A549 (cell line): ENCODE measurements around the gene MAT2A. TPM values are rescaled to one million over a fixed set of nuclear protein-coding genes. Genes with fewer than 3 reads are reported as not detected.
A peak's percentile ranks its signal among the peaks of the same experiment; 100 is the strongest.

Source experiments
- ATAC-seq, 2 experiments: fragments of 200-7000 bp in 1 of 2; fragments of >200 bp in 1 of 2; cut with Nextera tagmentation in 1 of 2; cut with Tn5 transposase in 1 of 2; 3 replicates each; pipeline versions ENCODE4 v1.8.0 to v1.9.1; 2018 to 2020; ENCODE audit warnings: mild to moderate bottlenecking in 1 of 2, moderate library complexity in 1 of 2
- CTCF ChIA-PET: fragments of 300-600 bp; sonication (Branson Sonifier 250); formaldehyde crosslinking; extraction: SDS; loops from one replicate; lab custom pipeline; 2021; ENCODE audit warnings: antibody characterized with exemption, inconsistent platforms; lab: Yijun Ruan, JAX
- POLR2A ChIA-PET: fragments of 350-600 bp; formaldehyde crosslinking; extraction: SDS; loops from one replicate; lab custom pipeline; 2021; ENCODE audit warnings: antibody characterized with exemption, inconsistent platforms; lab: Yijun Ruan, JAX
- DNase-seq, 2 experiments: peaks; one replicate each; pipeline versions ENCODE4 v3.0.0 to v3.0.0-alpha.2; 2011 to 2016; ENCODE audit warnings: low read depth in 1 of 2, low spot score in 1 of 2
- FAIRE-seq: peaks from 2 replicates; lab custom pipeline; 2011; peaks lifted over from hg19 to GRCh38; lab: Jason Lieb, UNC
- H3K27ac ChIP-seq, 2 experiments: fragments of >200 bp; sonication (Bioruptor Twin); formaldehyde crosslinking; 3 replicates each; pipeline ENCODE4 v1.5.1; 2016 to 2017
- H3K4me1 ChIP-seq: fragments of >200 bp; sonication (Bioruptor Twin); formaldehyde crosslinking; 3 replicates; pipeline ENCODE4 v1.6.1; 2016
- H3K4me2 ChIP-seq: fragments of >200 bp; sonication (Bioruptor Twin); formaldehyde crosslinking; 3 replicates; pipeline ENCODE4 v1.6.1; 2016
- H3K4me3 ChIP-seq: fragments of >200 bp; sonication (Bioruptor Twin); formaldehyde crosslinking; 3 replicates; pipeline ENCODE4 v1.5.1; 2016
- H3K9me3 ChIP-seq: fragments of >200 bp; sonication (Bioruptor Twin); formaldehyde crosslinking; 3 replicates; pipeline ENCODE4 v1.6.1; 2016
- CBX2 ChIP-seq: fragments of 200-600 bp; sonication (generic); IDR thresholded peaks from 2 replicates; pipeline ENCODE4 v1.6.1; 2016; ENCODE audit warnings: low read depth, mild to moderate bottlenecking, borderline replicate concordance
- CEBPB ChIP-seq, 2 experiments: fragments of >200 bp in 1 of 2; sonication (Bioruptor Twin) in 1 of 2; formaldehyde crosslinking in 1 of 2; IDR thresholded peaks; 2 replicates each; pipeline ENCODE4 v1.6.1; 2012 to 2016
- CHD2 ChIP-seq: fragments of 150-350 bp; IDR thresholded peaks from 2 replicates; pipeline ENCODE4 v1.6.1; 2014; ENCODE audit warnings: low read length; ENCODE audit not compliant: partially characterized antibody
- EHMT2 ChIP-seq: fragments of 200-600 bp; sonication (generic); IDR thresholded peaks from 2 replicates; pipeline ENCODE4 v1.6.1; 2016; ENCODE audit warnings: antibody characterized with exemption, low read depth, mild to moderate bottlenecking, moderate library complexity
- EP300 ChIP-seq, 2 experiments: fragments of >200 bp; sonication (Bioruptor Twin); formaldehyde crosslinking; IDR thresholded peaks; 2 replicates in 1 of 2; 3 replicates in 1 of 2; pipeline ENCODE4 v1.6.1; 2016 to 2017
- ESRRA ChIP-seq: fragments of 150-350 bp; IDR thresholded peaks from 2 replicates; pipeline ENCODE4 v1.6.1; 2014; ENCODE audit warnings: mild to moderate bottlenecking, low read length, borderline replicate concordance
- FOSB ChIP-seq: fragments of 250-450 bp; sonication (Bioruptor Pico); IDR thresholded peaks from 2 replicates; pipeline ENCODE4 v1.5.0; 2020; ENCODE audit warnings: mild to moderate bottlenecking, moderate library complexity
- FOSL2 ChIP-seq, 2 experiments: fragments of 450-650 bp in 1 of 2; fragments of >200 bp in 1 of 2; sonication (Bioruptor Twin) in 1 of 2; formaldehyde crosslinking; IDR thresholded peaks; 2 replicates each; pipeline versions ENCODE4 v1.5.0 to v1.6.1; 2016 to 2020; ENCODE audit warnings: mild to moderate bottlenecking in 1 of 2, moderate library complexity in 1 of 2
- HDAC2 ChIP-seq: fragments of 200-600 bp; sonication (generic); IDR thresholded peaks from 2 replicates; pipeline ENCODE4 v1.6.1; 2016
- HOXA7 ChIP-seq: fragments of 250-450 bp; sonication (Bioruptor Pico); IDR thresholded peaks from 2 replicates; pipeline ENCODE4 v1.5.0; 2020; ENCODE audit warnings: mild to moderate bottlenecking, moderate library complexity
- HOXB13 ChIP-seq: fragments of 250-450 bp; sonication (Bioruptor Pico); IDR thresholded peaks from 2 replicates; pipeline ENCODE4 v1.5.0; 2020; ENCODE audit warnings: low read depth, mild to moderate bottlenecking, moderate library complexity
- MAFK ChIP-seq: fragments of 450-650 bp; IDR thresholded peaks from 2 replicates; pipeline ENCODE4 v1.6.1; 2014; ENCODE audit not compliant: partially characterized antibody
- NPAS2 ChIP-seq: fragments of 250-450 bp; sonication (Bioruptor Pico); IDR thresholded peaks from 2 replicates; pipeline ENCODE4 v1.8.0; 2022; ENCODE audit warnings: mild to moderate bottlenecking, moderate library complexity, borderline replicate concordance
- NR3C1 ChIP-seq: fragments of >200 bp; sonication (Bioruptor Twin); formaldehyde crosslinking; IDR thresholded peaks from 3 replicates; pipeline ENCODE4 v1.6.1; 2017
- PHF8 ChIP-seq: fragments of 200-600 bp; sonication (generic); IDR thresholded peaks from 2 replicates; pipeline ENCODE4 v1.6.1; 2016; ENCODE audit warnings: low read depth, mild to moderate bottlenecking, antibody characterized with exemption, moderate library complexity, borderline replicate concordance
- POLR2A ChIP-seq: IDR thresholded peaks from 2 replicates; pipeline ENCODE4 v1.6.1; 2012; ENCODE audit warnings: mild to moderate bottlenecking, low read length
- RAD21 ChIP-seq, 2 experiments: fragments of >200 bp in 1 of 2; sonication (Bioruptor Twin) in 1 of 2; formaldehyde crosslinking in 1 of 2; IDR thresholded peaks in 1 of 2; conservative IDR thresholded peaks in 1 of 2; 2 replicates in 1 of 2; 3 replicates in 1 of 2; pipeline ENCODE4 v1.6.1; 2012 to 2018; ENCODE audit warnings: inconsistent platforms in 1 of 2
- RCOR1 ChIP-seq: fragments of 150-350 bp; IDR thresholded peaks from 2 replicates; pipeline ENCODE4 v1.6.1; 2014; ENCODE audit warnings: antibody characterized with exemption, low read length, low read depth
- RFX5 ChIP-seq: fragments of 450-650 bp; IDR thresholded peaks from 2 replicates; pipeline ENCODE4 v1.7.1; 2014; ENCODE audit warnings: antibody characterized with exemption, mild to moderate bottlenecking, moderate library complexity
- RNF2 ChIP-seq: fragments of 200-600 bp; sonication (generic); IDR thresholded peaks from 2 replicates; pipeline ENCODE4 v1.6.1; 2016; ENCODE audit warnings: low read depth, mild to moderate bottlenecking, antibody characterized with exemption, moderate library complexity, borderline replicate concordance
- TFCP2L1 ChIP-seq: fragments of 250-450 bp; sonication (Bioruptor Pico); IDR thresholded peaks from 2 replicates; pipeline ENCODE4 v1.5.0; 2021; ENCODE audit warnings: mild to moderate bottlenecking
- ZC3H11A ChIP-seq: fragments of 450-650 bp; IDR thresholded peaks from 2 replicates; pipeline ENCODE4 v1.6.1; 2014; ENCODE audit warnings: antibody characterized with exemption, mild to moderate bottlenecking
- ZSCAN20 ChIP-seq: fragments of 250-450 bp; sonication (Bioruptor Pico); IDR thresholded peaks from 2 replicates; pipeline ENCODE4 v1.8.0; 2022; ENCODE audit warnings: mild to moderate bottlenecking, moderate library complexity
- WGBS: methylation state at CpG from one replicate; pipeline ENCODE4 v1.1.6; 2017; ENCODE audit errors: missing lambda C conversion rate; 5-methylcytosine and 5-hydroxymethylcytosine counted together
- polyA minus RNA-seq: library from RNA; depleted of rRNA, polyadenylated mRNA; stranded (reverse); fragments of >200 nt; gene quantifications from 2 replicates; pipeline ENCODE4 v1.2.3, GENCODE V29; 2011; rRNA and poly(A)+ RNA removed
- polyA plus RNA-seq, 4 experiments: library from polyadenylated mRNA; depleted of rRNA in 3 of 4; stranded (reverse); fragments of >200 nt; fragmentation: RNase III in 1 of 4; extraction: RNeasy Plus Mini Kit Qiagen cat#74134 plus additional on column Dnase treatment in 1 of 4; gene quantifications; 2 replicates in 3 of 4; 3 replicates in 1 of 4; pipeline ENCODE4 v1.2.3, GENCODE V29; 2011 to 2017
- TF ChIP-seq, protein P1 (sequence below): fragments of >200 bp; sonication (Bioruptor Twin); formaldehyde crosslinking; IDR thresholded peaks from 2 replicates; pipeline ENCODE4 v1.6.1; 2016
- TF ChIP-seq, protein P2 (sequence below): fragments of 150-350 bp; IDR thresholded peaks from 2 replicates; pipeline ENCODE4 v1.6.1; 2014; ENCODE audit warnings: low read depth, mild to moderate bottlenecking, low read length
- TF ChIP-seq, protein P3 (sequence below): fragments of 250-450 bp; sonication (Bioruptor Pico); IDR thresholded peaks from 2 replicates; pipeline ENCODE4 v1.5.0; 2021; ENCODE audit warnings: mild to moderate bottlenecking, moderate library complexity, borderline replicate concordance
- TF ChIP-seq, protein P4 (sequence below): fragments of 200-600 bp; sonication (generic); IDR thresholded peaks from 2 replicates; pipeline ENCODE4 v1.6.1; 2016; ENCODE audit warnings: antibody characterized with exemption, mild to moderate bottlenecking, moderate library complexity
- TF ChIP-seq, protein P5 (sequence below): fragments of 450-650 bp; IDR thresholded peaks from 2 replicates; pipeline ENCODE4 v1.6.1; 2014; ENCODE audit warnings: antibody characterized with exemption
- TF ChIP-seq, protein P6 (sequence below): IDR thresholded peaks from 2 replicates; pipeline ENCODE4 v1.6.1; 2012; ENCODE audit warnings: low read depth, borderline replicate concordance

MAT2A gene
- 1,024 and 1,329 TPM in 2 replicates for polyA plus RNA-seq (2011; rRNA removed)
- 197 and 230 TPM in 2 replicates for polyA plus RNA-seq (2012; cell fraction: cytosol; rRNA removed)
- 533 and 600 TPM in 2 replicates for polyA plus RNA-seq (2012; cell fraction: nucleus; rRNA removed)
- 370 to 430 TPM (median 400 TPM) in 3 replicates for polyA plus RNA-seq (2017; fragmentation: RNase III; extraction: RNeasy Plus Mini Kit Qiagen cat#74134 plus additional on column Dnase treatment)
- 421 and 591 TPM in 2 replicates for polyA minus RNA-seq

DNA sequence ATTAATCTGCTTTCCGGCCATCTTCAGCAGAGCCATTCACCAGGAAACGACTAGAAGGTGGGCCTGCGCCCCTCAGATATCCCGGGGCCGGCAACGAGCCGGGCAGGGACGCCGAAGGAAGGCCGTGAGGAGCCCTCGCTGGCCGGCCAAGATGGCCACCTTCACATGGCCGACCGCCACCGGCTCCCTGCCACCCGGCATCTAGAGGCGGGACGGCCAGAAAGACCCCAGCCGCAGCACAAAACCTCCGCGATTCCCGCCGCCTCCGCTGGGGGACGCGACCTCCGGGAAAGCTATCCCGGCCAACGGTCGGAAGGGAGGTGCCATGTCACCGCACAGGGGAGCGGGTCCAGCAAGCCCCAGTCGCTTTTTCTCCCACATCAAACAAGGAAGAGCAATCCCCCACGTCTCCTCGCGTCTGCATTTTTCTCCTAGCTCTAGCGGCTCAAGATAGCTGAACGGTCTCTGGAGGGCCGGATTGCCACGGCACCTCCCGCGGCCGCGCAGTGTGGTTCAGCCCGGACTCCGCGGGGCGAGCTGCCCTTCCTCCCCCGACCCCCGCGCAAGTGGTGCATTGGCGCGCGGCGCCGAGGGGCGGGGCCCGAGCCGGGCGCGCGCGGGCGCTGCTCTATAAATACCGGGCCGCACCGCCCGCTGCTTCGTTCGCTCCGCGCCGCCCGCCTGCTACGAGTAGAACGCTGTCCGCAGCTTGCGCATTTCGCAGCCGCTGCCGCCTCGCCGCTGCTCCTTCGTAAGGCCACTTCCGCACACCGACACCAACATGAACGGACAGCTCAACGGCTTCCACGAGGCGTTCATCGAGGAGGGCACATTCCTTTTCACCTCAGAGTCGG, at the start of gene MAT2A:
Gene MAT2A, plus strand, starts transcription at position 662 of the 854 bp plus-strand sequence. Its CDS starts 120 bp downstream, at position 782.
- Histone ChIP-seq H3K4me1 (peaks cover 47% of the 10 kb centered on the region), H3K9me3 (no peaks in the 10 kb centered on the region), H3K4me3 (peak within 1 kb of the TSS; percentile 98), H3K27ac (peak within 1 kb of the TSS; percentile 98 to 100), H3K4me2 (peak within 1 kb of the TSS; percentile 92)
- FAIRE-seq: no peak
- peak; percentile 75 to 82 for ATAC-seq
- WGBS: 1% methylated on average over 77 of the region's 92 CpGs
- POLR2A ChIA-PET: interaction anchor here (0.6 to 8.8 kb wide), 55 partner anchors 8 to 708 kb away, joined by 3 to 261 read pairs (median 6); partner anchors contain the start of genes C2orf68, ELMOD3, GGCX and RETSAT
- DNase-seq: peak; percentile 74 to 97
- CTCF ChIA-PET: interaction anchor here (0.7 to 35.5 kb wide), 22 partner anchors 10 to 188 kb away, joined by 3 to 1185 read pairs (median 5); partner anchors contain the start of genes CAPG, ELMOD3, RETSAT and SH2D6
- TF ChIP-seq, protein P1, sequence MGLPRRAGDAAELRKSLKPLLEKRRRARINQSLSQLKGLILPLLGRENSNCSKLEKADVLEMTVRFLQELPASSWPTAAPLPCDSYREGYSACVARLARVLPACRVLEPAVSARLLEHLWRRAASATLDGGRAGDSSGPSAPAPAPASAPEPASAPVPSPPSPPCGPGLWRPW: no peak
- no peak for TF ChIP-seq ESRRA
- TF ChIP-seq, protein P2, sequence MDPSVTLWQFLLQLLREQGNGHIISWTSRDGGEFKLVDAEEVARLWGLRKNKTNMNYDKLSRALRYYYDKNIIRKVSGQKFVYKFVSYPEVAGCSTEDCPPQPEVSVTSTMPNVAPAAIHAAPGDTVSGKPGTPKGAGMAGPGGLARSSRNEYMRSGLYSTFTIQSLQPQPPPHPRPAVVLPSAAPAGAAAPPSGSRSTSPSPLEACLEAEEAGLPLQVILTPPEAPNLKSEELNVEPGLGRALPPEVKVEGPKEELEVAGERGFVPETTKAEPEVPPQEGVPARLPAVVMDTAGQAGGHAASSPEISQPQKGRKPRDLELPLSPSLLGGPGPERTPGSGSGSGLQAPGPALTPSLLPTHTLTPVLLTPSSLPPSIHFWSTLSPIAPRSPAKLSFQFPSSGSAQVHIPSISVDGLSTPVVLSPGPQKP: no peak
- no peak for TF ChIP-seq FOSB (CRISPR knock-in tag)
- TF ChIP-seq EHMT2: no peak
- no peak for TF ChIP-seq RNF2
- TF ChIP-seq, protein P3, sequence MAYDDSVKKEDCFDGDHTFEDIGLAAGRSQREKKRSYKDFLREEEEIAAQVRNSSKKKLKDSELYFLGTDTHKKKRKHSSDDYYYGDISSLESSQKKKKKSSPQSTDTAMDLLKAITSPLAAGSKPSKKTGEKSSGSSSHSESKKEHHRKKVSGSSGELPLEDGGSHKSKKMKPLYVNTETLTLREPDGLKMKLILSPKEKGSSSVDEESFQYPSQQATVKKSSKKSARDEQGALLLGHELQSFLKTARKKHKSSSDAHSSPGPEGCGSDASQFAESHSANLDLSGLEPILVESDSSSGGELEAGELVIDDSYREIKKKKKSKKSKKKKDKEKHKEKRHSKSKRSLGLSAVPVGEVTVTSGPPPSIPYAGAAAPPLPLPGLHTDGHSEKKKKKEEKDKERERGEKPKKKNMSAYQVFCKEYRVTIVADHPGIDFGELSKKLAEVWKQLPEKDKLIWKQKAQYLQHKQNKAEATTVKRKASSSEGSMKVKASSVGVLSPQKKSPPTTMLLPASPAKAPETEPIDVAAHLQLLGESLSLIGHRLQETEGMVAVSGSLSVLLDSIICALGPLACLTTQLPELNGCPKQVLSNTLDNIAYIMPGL: peak; percentile 57; the same call in 1 of the 2 replicates
- TF ChIP-seq NR3C1: no peak
- TF ChIP-seq EP300 (IDR thresholded peaks at IDR 0.05): no peak
- peak; percentile 56 to 63; a peak in 4 of 5 replicates for TF ChIP-seq RAD21 (conservative IDR thresholded peaks at IDR 0.05 in 1 of 2, IDR thresholded peaks at IDR 0.05 in 1 of 2)
- no peak for TF ChIP-seq HOXB13 (CRISPR knock-in tag)
- TF ChIP-seq TFCP2L1 (CRISPR knock-in tag): peak; percentile 88; the same call in 1 of the 2 replicates
- TF ChIP-seq, protein P4, sequence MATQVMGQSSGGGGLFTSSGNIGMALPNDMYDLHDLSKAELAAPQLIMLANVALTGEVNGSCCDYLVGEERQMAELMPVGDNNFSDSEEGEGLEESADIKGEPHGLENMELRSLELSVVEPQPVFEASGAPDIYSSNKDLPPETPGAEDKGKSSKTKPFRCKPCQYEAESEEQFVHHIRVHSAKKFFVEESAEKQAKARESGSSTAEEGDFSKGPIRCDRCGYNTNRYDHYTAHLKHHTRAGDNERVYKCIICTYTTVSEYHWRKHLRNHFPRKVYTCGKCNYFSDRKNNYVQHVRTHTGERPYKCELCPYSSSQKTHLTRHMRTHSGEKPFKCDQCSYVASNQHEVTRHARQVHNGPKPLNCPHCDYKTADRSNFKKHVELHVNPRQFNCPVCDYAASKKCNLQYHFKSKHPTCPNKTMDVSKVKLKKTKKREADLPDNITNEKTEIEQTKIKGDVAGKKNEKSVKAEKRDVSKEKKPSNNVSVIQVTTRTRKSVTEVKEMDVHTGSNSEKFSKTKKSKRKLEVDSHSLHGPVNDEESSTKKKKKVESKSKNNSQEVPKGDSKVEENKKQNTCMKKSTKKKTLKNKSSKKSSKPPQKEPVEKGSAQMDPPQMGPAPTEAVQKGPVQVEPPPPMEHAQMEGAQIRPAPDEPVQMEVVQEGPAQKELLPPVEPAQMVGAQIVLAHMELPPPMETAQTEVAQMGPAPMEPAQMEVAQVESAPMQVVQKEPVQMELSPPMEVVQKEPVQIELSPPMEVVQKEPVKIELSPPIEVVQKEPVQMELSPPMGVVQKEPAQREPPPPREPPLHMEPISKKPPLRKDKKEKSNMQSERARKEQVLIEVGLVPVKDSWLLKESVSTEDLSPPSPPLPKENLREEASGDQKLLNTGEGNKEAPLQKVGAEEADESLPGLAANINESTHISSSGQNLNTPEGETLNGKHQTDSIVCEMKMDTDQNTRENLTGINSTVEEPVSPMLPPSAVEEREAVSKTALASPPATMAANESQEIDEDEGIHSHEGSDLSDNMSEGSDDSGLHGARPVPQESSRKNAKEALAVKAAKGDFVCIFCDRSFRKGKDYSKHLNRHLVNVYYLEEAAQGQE: peak; percentile 68
- TF ChIP-seq CHD2: peak; percentile 24
- TF ChIP-seq CBX2: no peak
- TF ChIP-seq NPAS2 (CRISPR knock-in tag): 0 out of 2 replicates have a peak, but pooled peaks have one; percentile 36
- TF ChIP-seq, protein P5, sequence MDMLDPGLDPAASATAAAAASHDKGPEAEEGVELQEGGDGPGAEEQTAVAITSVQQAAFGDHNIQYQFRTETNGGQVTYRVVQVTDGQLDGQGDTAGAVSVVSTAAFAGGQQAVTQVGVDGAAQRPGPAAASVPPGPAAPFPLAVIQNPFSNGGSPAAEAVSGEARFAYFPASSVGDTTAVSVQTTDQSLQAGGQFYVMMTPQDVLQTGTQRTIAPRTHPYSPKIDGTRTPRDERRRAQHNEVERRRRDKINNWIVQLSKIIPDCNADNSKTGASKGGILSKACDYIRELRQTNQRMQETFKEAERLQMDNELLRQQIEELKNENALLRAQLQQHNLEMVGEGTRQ: no peak
- peak; percentile 26; the same call in 1 of the 2 replicates for TF ChIP-seq RFX5
- TF ChIP-seq POLR2A: peak; percentile 100
- TF ChIP-seq CEBPB (IDR thresholded peaks at IDR 0.05): no peak; a peak in 1 of 4 replicates
- TF ChIP-seq ZC3H11A: no peak
- no peak for TF ChIP-seq FOSL2 (IDR thresholded peaks at IDR 0.05)
- peak; percentile 27; the same call in 1 of the 2 replicates for TF ChIP-seq FOSL2 (CRISPR knock-in tag; IDR thresholded peaks at IDR 0.05)
- TF ChIP-seq, protein P6, sequence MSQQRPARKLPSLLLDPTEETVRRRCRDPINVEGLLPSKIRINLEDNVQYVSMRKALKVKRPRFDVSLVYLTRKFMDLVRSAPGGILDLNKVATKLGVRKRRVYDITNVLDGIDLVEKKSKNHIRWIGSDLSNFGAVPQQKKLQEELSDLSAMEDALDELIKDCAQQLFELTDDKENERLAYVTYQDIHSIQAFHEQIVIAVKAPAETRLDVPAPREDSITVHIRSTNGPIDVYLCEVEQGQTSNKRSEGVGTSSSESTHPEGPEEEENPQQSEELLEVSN: peak; percentile 46; the same call in 1 of the 2 replicates
- TF ChIP-seq PHF8: peak; percentile 100
- no peak for TF ChIP-seq RCOR1
- no peak for TF ChIP-seq MAFK
- TF ChIP-seq HOXA7 (CRISPR knock-in tag): no peak
- no peak; the same call in 1 of the 2 replicates for TF ChIP-seq HDAC2
- no peak for TF ChIP-seq ZSCAN20 (CRISPR knock-in tag)
